Stomach (tissue), 9 donors: ENCODE results near the gene ARHGAP15. TPM values are rescaled to one million over a fixed set of nuclear protein-coding genes. Genes with fewer than 3 reads are reported as not detected.
A peak's percentile ranks its signal among the peaks of the same experiment; 100 is the strongest.

ENCODE experiments used
- DNase-seq, 2 donors: peaks; one replicate each; pipeline versions ENCODE4 v3.0.0 to v3.0.0-alpha.2; 2013 to 2019
- H3K27ac ChIP-seq, 5 donors: fragments of 200-600 bp in 4 of 5; sonication (generic) in 4 of 5; one replicate each; pipeline ENCODE4 v1.5.1; 2013 to 2019; ENCODE audit warnings: mild to moderate bottlenecking in 1 of 5, moderate library complexity in 1 of 5
- H3K27me3 ChIP-seq, 3 donors: fragments of 200-600 bp; sonication (generic); one replicate each; pipeline ENCODE4 v1.5.1; 2017 to 2019; ENCODE audit warnings: mixed run types in 1 of 3
- H3K36me3 ChIP-seq, 4 donors: fragments of 200-600 bp; sonication (generic); 1 replicate in 3 of 4; 2 replicates in 1 of 4; pipeline ENCODE4 v1.5.1; 2016 to 2019
- H3K4me1 ChIP-seq, 4 donors: fragments of 200-600 bp; sonication (generic); one replicate each; pipeline ENCODE4 v1.5.1; 2016 to 2019
- H3K4me3 ChIP-seq, 4 donors: fragments of 200-600 bp; sonication (generic) in 3 of 4; one replicate each; pipeline ENCODE4 v1.5.1; 2016 to 2019; ENCODE audit warnings: mild to moderate bottlenecking in 1 of 4
- H3K9me3 ChIP-seq, 4 donors: fragments of 200-600 bp; sonication (generic); one replicate each; pipeline ENCODE4 v1.5.1; 2016 to 2019
- EP300 ChIP-seq: sonication (generic); formaldehyde crosslinking; IDR thresholded peaks from one replicate; pipeline ENCODE4 v1.6.1; 2017; ENCODE audit warnings: antibody characterized with exemption
- POLR2A ChIP-seq, 4 donors: fragments of 450-650 bp; IDR thresholded peaks; one replicate each; pipeline ENCODE4 v1.6.1; 2016; ENCODE audit warnings: antibody characterized with exemption in 4 of 4, control low read depth in 2 of 4, mild to moderate bottlenecking in 1 of 4, moderate library complexity in 1 of 4
- POLR2AphosphoS5 ChIP-seq, 3 donors: sonication (generic); formaldehyde crosslinking; IDR thresholded peaks; one replicate each; pipeline ENCODE4 v1.6.1; 2016; ENCODE audit warnings: antibody characterized with exemption in 3 of 3
- WGBS, 5 donors: extraction: QIAGEN DNeasy Blood & Tissue Kit in 3 of 5; methylation state at CpG; one replicate each; pipeline versions ENCODE4 v1.1.5 to v1.1.7; 2013 to 2018; 5-methylcytosine and 5-hydroxymethylcytosine counted together
- intact Hi-C: fragments of 100-400 bp; cut with DNase I; formaldehyde crosslinking; loops from one replicate; pipeline ENCODE4 v1.15.1; 2023; ENCODE audit warnings: low total_unique reads
- polyA plus RNA-seq, 3 donors: library from polyadenylated mRNA; stranded (reverse); fragments of 200-250 nt; gene quantifications; one replicate each; pipeline ENCODE4 v1.2.3, GENCODE V29; 2013
- total RNA-seq, 5 donors: library from RNA; depleted of rRNA; stranded (reverse); fragments of >200 nt; gene quantifications; one replicate each; pipeline versions ENCODE4 v1.1.0 to v1.2.3, GENCODE V29; 2014 to 2016
- TF ChIP-seq, protein P1 (sequence below), 7 experiments: fragments of 450-650 bp in 4 of 7; fragments of 200-600 bp in 3 of 7; sonication (generic) in 3 of 7; IDR thresholded peaks; one replicate each; pipeline ENCODE4 v1.5.1; 2016 to 2019; ENCODE audit warnings: antibody characterized with exemption in 7 of 7, control low read depth in 2 of 7, mild to moderate bottlenecking in 1 of 7
- donor health status: healthy with polysubstance abuse.
- donor health status: Bipolar disorder and iron deficiency.
- donor health status: healthy.

The ARHGAP15 gene
- total and polyA plus RNA-seq, 8 donors = 1.8 to 66.3 (median 6.8) TPM; not detected in 1

DNA sequence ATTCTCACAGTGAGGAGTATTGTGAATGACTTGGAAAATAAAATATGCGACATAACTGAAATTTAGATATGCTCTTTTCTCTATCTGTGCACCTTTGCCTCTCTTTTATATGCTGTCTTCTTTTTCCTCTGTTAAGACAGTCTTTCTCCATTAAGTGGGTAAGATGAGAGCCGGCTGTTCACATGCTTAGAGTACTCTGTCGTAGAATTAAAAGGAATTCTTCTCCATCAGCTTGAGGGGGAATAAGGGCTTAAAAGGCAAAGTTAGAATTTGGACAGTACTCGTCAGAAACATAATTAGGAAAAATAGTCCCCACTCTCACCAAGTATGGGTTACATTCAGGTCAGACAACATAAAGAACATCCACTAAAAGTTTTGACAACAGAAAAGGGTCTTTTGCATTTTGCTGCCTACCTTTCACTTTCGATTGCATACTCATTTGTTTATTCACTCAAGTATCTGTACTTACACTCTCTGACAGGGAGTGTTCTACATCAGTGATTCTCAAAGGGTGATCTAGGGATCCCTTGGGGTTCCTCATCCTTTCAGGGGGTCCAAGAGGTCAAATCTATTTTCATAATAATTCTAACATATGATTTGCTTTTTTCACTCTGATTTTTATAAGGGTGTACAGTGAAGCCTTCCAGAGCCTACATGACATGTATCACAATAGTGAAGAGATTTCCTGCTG is 48.0 kb downstream of the ARHGAP15 start:
- Histone ChIP-seq H3K9me3 (peaks cover 0 to 15% (median 9%) of the 10 kb centered on the region in 4 donors), H3K36me3 (no peaks in the 10 kb centered on the region), H3K27ac (peak overlapping the region in 2 of 5 donors; percentile 45 to 46), H3K4me1 (no peaks in the 10 kb centered on the region), H3K4me3 (peak overlapping the region in 3 of 4 donors; percentile 2 to 24 (median 5)), H3K27me3 (no peaks in the 10 kb centered on the region)
- no peak for TF ChIP-seq POLR2A (IDR thresholded peaks at IDR 0.05)
- TF ChIP-seq EP300 = no peak
- TF ChIP-seq, protein P1, sequence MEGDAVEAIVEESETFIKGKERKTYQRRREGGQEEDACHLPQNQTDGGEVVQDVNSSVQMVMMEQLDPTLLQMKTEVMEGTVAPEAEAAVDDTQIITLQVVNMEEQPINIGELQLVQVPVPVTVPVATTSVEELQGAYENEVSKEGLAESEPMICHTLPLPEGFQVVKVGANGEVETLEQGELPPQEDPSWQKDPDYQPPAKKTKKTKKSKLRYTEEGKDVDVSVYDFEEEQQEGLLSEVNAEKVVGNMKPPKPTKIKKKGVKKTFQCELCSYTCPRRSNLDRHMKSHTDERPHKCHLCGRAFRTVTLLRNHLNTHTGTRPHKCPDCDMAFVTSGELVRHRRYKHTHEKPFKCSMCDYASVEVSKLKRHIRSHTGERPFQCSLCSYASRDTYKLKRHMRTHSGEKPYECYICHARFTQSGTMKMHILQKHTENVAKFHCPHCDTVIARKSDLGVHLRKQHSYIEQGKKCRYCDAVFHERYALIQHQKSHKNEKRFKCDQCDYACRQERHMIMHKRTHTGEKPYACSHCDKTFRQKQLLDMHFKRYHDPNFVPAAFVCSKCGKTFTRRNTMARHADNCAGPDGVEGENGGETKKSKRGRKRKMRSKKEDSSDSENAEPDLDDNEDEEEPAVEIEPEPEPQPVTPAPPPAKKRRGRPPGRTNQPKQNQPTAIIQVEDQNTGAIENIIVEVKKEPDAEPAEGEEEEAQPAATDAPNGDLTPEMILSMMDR (IDR thresholded peaks at IDR 0.05) = no peak
- no peak for TF ChIP-seq POLR2AphosphoS5 (IDR thresholded peaks at IDR 0.05)
- intact Hi-C loops = no loop called here
- WGBS, 5 donors = 63 to 67% (median 64%) methylated on average over 5 of the region's 5 CpGs
- peak in 1 of 2 donors; percentile 15 for DNase-seq

DNA sequence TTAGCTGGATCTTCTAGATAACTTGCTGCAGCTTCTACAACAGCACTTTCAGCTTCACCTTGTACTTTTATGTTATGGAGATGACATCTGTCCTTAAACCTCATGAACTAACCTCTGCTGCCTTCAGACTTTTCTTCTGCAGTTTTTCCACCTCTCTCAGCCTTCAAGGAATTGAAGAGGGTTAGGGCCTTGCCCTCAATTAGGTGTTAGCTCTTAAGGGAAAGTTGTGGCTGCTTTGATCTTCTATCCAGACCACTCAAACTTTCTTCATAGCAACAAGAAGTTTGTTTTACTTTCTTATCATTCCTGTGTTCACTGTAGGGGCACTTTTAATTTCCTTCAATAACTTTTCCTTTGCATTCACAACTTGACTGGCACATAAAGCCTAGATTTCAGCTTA is 52.3 kb downstream of the ARHGAP15 start:
- TF ChIP-seq POLR2A (IDR thresholded peaks at IDR 0.05) (no peak), POLR2AphosphoS5 (IDR thresholded peaks at IDR 0.05) (no peak)
- TF ChIP-seq, protein P1 (IDR thresholded peaks at IDR 0.05) = no peak
- no peaks in the 10 kb centered on the region for H3K36me3 ChIP-seq
- no peaks in the 10 kb centered on the region for H3K4me1 ChIP-seq
- no peaks in the 10 kb centered on the region for H3K27me3 ChIP-seq
- intact Hi-C loops = no loop called here
- peaks cover 0 to 15% (median 9%) of the 10 kb centered on the region in 4 donors for H3K9me3 ChIP-seq
- no peak for DNase-seq
- no peak overlapping the region for H3K27ac ChIP-seq
- no peak overlapping the region for H3K4me3 ChIP-seq

- intact Hi-C loops = no loop called here
- TF ChIP-seq, protein P1 (IDR thresholded peaks at IDR 0.05) = no peak
- TF ChIP-seq EP300 (no peak), POLR2AphosphoS5 (IDR thresholded peaks at IDR 0.05) (no peak), POLR2A (IDR thresholded peaks at IDR 0.05) (no peak)
- no peaks in the 10 kb centered on the region for H3K36me3 ChIP-seq
- no peaks in the 10 kb centered on the region for H3K27me3 ChIP-seq
- H3K27ac ChIP-seq = no peak overlapping the region
- H3K4me1 ChIP-seq = no peaks in the 10 kb centered on the region
- H3K9me3 ChIP-seq = peaks cover 0 to 15% (median 9%) of the 10 kb centered on the region in 4 donors
- 88 to 95% (median 89%) methylated on average over 2 of the region's 2 CpGs for WGBS, 5 donors
- no peak for DNase-seq
- no peak overlapping the region for H3K4me3 ChIP-seq
Observed at GRCh38 chr2:143182649-143183048, 53.4 kb downstream of the ARHGAP15 start.

GRCh38 chr2:143183804-143184463 is 54.7 kb downstream of the ARHGAP15 start:
- intact Hi-C loops = no loop called here
- H3K27me3 ChIP-seq = no peaks in the 10 kb centered on the region
- no peaks in the 10 kb centered on the region for H3K4me1 ChIP-seq
- H3K36me3 ChIP-seq = no peaks in the 10 kb centered on the region
- no peak for DNase-seq
- peaks cover 0 to 15% (median 9%) of the 10 kb centered on the region in 4 donors for H3K9me3 ChIP-seq
- no peak overlapping the region for H3K4me3 ChIP-seq
- TF ChIP-seq, protein P1 (IDR thresholded peaks at IDR 0.05) = no peak
- TF ChIP-seq POLR2A (IDR thresholded peaks at IDR 0.05) (no peak), EP300 (no peak), POLR2AphosphoS5 (IDR thresholded peaks at IDR 0.05) (no peak)
- H3K27ac ChIP-seq = no peak overlapping the region
- 76 to 85% (median 82%) methylated on average over 5 of the region's 5 CpGs for WGBS, 5 donors
